Hematopoietic multipotent progenitor cell treated with erythropoietin and hydrocortisone succinate and interleukin-3 and kit ligand, for 4 days (in vitro differentiated cells): ENCODE results near the gene DCUN1D2.
"Not testable (repeated sequence)": the region's sequence is repeated elsewhere in the genome, so short reads cannot be mapped to it uniquely, and the experiment has no call there.

ENCODE experiments used
- DNase-seq: peaks from one replicate; pipeline ENCODE4 v3.0.0-alpha.2; 2015

DCUN1D2 gene

GRCh38 chr13:113442354-113442984 lies 48.0 kb downstream of the DCUN1D2 start:
- no peak for DNase-seq

GRCh38 chr13:113441661-113442060 lies 48.9 kb downstream of the DCUN1D2 start:
- no peak for DNase-seq

GRCh38 chr13:113437408-113438010 lies 53.0 kb downstream of the DCUN1D2 start:
- DNase-seq = peak; percentile 18

- DNase-seq = not testable (repeated sequence)
These were observed 53.6 kb downstream of the DCUN1D2 start for GRCh38 chr13:113436866-113437265.

- DNase-seq = not testable (repeated sequence)
These were observed 54.6 kb downstream of the DCUN1D2 start for GRCh38 chr13:113435907-113436306.

DNA sequence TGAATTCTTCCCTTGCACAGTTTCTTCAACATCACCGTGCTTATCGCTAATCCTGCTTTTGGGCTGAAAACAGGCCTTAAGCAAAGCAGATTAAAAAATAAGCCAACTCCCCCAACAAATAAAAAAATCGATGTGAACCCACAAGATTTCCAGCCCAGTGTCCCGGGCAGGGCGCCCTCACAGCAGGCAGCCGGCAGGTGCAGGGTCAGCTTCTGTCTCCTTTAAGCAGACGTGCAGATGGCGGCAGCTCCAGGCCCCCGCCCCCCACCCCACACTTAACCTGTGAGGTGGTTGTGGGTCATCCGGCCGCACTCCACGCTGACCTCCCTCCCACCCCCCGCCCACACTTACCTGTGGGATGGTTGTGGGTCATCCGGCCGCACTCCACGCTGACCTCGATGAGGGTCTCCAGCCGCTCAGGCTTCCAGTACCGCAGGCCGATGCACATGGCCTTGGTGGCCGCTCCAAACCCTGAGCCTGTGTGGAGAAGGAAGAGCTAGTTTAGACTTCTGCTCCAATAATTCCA lies 57.1 kb downstream of the DCUN1D2 start:
- DNase-seq = no peak

DNA sequence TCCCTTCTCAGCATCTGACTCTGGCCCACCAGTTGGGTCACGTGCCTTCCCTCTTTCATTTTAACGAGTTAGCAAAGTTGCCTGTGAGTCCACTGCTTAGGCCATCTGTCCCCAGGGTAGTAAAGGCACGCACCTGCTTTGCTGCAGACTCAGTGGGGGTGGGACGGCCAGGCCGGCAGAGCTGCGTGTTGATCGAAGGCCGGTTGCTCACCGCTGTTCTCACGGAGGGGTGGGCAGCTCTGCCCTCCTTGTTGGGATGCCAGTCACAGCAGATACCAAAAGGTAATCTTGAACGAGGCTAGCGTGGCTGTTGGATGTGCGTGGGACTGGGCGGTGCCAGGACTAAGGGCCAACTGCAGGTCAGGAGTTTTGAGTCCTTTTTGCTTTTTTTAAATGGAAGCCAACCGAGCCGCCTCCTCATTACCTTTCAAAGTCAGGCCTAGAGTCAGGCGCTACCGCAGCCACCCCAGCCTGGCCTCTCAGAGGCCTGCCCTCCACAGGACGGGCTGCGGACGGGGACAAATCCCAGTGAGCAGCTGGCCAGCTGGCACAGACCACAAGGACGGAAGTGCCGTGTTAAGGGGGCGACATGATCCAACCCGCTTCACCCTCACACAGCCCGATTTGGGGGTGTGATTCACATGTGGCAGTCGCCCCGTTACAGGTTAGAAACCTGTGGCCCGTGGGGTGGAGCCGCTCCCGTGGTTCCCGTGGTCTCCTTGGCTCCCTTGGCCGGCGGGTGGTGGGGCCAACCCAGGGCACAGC lies 57.8 kb downstream of the DCUN1D2 start:
- no peak for DNase-seq

GRCh38 chr13:113431171-113431570 lies 59.3 kb downstream of the DCUN1D2 start:
- no peak for DNase-seq

DNA sequence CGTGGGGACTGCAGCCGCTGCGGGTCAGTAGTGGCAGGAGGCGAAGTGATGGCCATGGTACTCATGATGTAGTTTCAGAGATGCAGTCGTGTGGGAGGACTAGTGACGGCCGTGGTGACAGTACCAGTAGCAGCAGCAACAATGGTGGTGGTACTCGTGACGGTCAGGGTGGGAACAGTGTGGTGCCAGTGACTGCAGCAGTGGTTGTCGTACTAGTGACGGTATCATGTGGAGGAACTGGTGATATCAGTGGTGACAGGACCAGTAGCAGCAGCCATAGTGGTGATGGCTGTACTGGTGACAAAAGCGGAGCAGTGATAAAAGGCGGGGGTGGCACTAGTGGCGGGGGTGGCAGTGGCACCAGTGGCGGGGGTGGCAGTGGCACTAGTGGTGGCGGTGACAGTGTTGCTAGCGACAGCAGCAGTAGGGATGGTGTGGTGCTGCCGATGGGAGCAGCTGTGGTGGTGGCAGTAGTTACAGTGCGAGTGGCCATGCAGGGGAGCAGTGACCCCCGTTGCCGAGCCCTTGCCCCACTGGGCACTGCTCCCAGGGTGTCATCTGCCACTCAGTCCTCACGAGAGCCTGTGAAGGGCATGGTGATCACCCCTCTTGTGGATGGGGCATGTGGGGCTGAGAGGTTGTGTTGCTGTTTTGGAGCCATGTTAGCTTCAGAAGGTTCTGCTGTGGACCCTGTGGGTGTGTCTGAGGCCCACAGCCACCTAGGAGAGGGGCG lies 60.0 kb downstream of the DCUN1D2 start:
- no peak for DNase-seq

DNA sequence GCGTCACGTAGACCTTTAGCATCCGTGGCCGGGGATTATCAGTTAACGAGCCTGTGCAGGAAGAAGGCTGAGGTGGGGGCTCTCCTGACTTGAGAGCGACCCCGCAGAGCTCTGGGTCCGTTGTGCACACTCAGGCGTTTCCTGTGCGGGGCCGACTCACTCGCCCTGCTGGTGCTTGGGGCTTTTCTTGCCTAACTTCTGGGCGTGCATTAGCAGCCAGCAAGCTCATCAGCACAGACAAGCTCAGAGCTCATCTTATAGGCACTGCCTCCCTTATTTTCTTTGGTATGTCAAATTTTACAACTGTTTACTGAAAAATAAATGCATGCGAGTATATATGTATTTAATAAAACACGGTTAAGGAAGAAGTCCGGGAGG lies 60.9 kb downstream of the DCUN1D2 start:
- no peak for DNase-seq

GRCh38 chr13:113428871-113429607 lies 61.5 kb downstream of the DCUN1D2 start:
- DNase-seq = no peak

GRCh38 chr13:113428469-113428865 lies 62.0 kb downstream of the DCUN1D2 start:
- no peak for DNase-seq

DNA sequence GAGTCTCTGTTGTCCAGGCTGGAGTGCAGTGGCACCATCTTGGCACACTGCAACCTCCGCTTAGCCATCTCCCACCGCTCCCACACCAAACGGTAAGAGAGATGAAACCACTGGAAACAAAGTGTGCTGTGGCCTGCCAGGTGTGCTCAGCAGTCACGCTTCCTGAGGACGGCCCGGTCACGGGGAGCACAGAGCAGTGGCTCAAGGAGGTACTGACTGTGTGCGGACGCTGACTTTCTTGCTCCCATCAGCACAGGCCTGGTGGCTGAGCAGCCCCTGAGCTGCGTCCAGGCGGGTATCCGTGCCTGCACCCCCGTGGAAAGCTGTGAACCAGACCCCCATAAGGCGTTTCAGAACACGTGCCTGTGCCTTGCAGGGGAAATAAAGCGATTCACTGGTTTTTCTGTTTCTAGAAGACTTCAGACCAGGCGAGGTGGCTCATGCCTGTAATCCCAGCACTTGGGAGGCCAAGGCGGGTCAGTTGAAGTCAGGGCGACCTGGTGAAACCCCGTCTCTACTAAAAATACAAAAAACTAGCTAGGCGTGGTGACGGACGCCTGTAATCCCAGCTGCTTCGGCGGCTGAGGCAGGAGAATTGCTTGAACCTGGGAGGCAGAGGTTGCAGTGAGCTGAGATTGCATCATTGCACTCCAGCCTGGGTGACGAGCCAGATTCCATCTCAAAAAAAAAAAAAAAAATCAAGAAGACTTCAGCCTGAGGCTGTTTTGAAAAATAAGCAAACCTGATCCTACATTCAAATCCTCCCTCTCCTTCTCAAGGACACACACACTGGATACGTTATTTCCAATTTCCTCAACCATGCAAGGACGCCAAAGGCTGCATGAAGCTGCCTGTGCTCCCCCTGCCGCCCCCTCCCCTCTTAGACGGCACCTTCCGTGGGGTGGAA lies 62.7 kb downstream of the DCUN1D2 start:
- no peak for DNase-seq

GRCh38 chr13:113426591-113426986 lies 63.9 kb downstream of the DCUN1D2 start:
- no peak for DNase-seq

DNA sequence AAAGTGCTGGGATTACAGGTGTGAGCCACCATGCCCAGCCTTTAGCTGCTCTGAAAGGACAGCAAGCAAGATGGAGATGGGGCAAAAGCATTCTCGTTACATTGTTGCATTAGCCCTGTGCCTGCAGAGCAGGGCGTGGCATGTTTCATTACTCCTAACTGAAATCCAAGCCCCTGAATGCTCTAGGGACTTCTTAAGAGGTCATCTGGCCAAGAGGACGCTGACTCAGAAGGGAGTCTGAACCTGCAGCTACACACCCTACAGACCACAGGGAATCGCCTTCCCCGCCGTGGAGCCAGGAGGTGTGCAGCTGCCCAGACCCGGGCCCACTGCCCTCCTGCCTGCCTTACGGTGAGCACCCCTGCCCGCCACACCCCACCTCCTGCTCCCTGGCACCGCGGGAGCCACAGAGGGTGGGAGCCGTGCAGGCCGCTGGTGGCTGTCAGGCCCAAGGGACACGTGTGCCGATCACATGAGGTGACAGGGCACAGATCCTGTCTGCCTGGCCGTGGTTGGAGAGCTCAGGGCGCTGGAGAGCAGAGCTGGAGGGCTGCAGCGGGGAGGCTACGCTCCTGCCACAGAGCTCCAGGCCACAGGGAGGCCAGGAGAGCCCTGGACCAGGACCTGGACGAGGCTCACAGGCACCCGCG lies 64.4 kb downstream of the DCUN1D2 start:
- DNase-seq = no peak

- no peak for DNase-seq
These were observed 66.9 kb downstream of the DCUN1D2 start for GRCh38 chr13:113423520-113424163.

- DNase-seq = no peak
These were observed 67.5 kb downstream of the DCUN1D2 start for GRCh38 chr13:113422807-113423519.

DNA sequence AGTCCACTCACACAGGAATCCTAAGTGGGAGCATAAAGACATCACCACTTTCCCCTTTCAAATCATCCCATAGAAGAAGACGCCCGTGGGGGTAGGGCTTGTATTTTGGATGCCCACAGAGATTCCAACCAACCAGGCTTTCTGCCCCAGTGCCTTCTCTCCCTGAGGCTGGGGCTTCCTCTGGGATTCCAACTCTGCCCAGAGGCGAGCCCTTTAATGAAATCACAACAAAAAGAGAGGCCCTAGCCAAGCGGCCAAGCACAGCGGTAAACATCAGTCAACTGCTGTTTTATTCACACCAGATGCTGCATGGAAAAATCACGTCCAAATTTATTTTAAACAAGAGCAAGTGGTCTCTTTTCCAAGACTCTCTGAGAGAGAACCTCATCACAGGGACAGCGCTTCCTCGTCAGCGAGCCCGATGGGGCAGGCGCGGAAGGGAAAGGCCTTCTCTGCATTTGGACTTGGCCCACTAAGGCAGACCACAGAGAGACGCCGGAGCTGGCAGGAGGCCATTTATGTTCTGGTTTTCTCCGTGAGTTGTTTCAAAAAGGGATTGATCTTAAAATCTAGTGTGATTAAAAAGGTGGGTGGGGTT lies 68.7 kb downstream of the DCUN1D2 start:
- DNase-seq = no peak
